SKM-1 (cell line): Measurements from ENCODE around the gene LDB2.

Experiments
- DNase-seq: peaks from one replicate; lab custom pipeline; 2025; ENCODE audit not compliant: unreplicated experiment; lab: John Stamatoyannopoulos, UW

Gene LDB2

GRCh38 chr4:16608123-16608522 lies 290.3 kb downstream of the LDB2 start:
- DNase-seq = no peak

- DNase-seq = no peak
Measured at GRCh38 chr4:16607241-16608066, 291.0 kb downstream of the LDB2 start.

- DNase-seq = no peak
Measured at GRCh38 chr4:16606691-16607090, 291.8 kb downstream of the LDB2 start.

- no peak for DNase-seq
Measured at GRCh38 chr4:16603178-16603577, 295.3 kb downstream of the LDB2 start.

- no peak for DNase-seq
Measured at GRCh38 chr4:16598597-16599206, 299.7 kb downstream of the LDB2 start.

GRCh38 chr4:16597845-16598596 lies 300.4 kb downstream of the LDB2 start:
- no peak for DNase-seq

GRCh38 chr4:16597443-16597842 lies 301.0 kb downstream of the LDB2 start:
- DNase-seq = no peak

- no peak for DNase-seq
Measured at GRCh38 chr4:16596267-16596666, 302.2 kb downstream of the LDB2 start.

GRCh38 chr4:16594128-16594527 lies 304.3 kb downstream of the LDB2 start:
- no peak for DNase-seq

- DNase-seq = no peak
Measured at GRCh38 chr4:16593386-16593785, 305.1 kb downstream of the LDB2 start.

- DNase-seq = no peak
Measured at GRCh38 chr4:16591272-16591826, 307.1 kb downstream of the LDB2 start.

- DNase-seq = no peak
Measured at GRCh38 chr4:16590797-16591196, 307.6 kb downstream of the LDB2 start.

- no peak for DNase-seq
Measured at GRCh38 chr4:16588651-16589050, 309.8 kb downstream of the LDB2 start.

- no peak for DNase-seq
Measured at GRCh38 chr4:16588149-16588548, 310.3 kb downstream of the LDB2 start.

- DNase-seq = no peak
Measured at GRCh38 chr4:16585053-16585452, 313.4 kb downstream of the LDB2 start.

GRCh38 chr4:16583764-16584163 lies 314.7 kb downstream of the LDB2 start:
- no peak for DNase-seq

GRCh38 chr4:16582526-16582925 lies 315.9 kb downstream of the LDB2 start:
- DNase-seq = no peak

GRCh38 chr4:16582036-16582435 lies 316.4 kb downstream of the LDB2 start:
- no peak for DNase-seq

- DNase-seq = no peak
Measured at GRCh38 chr4:16581117-16581516, 317.3 kb downstream of the LDB2 start.

- DNase-seq = no peak
Measured at GRCh38 chr4:16580514-16580913, 317.9 kb downstream of the LDB2 start.

- DNase-seq = no peak
Measured at GRCh38 chr4:16579866-16580265, 318.6 kb downstream of the LDB2 start.

GRCh38 chr4:16577177-16577576 lies 321.3 kb downstream of the LDB2 start:
- no peak for DNase-seq
